ENCODE results near the gene FLNB.
"Not testable (repeated sequence)": the region's sequence is repeated elsewhere in the genome, so short reads cannot be mapped to it uniquely, and the experiment has no call there.

The FLNB gene

DNA sequence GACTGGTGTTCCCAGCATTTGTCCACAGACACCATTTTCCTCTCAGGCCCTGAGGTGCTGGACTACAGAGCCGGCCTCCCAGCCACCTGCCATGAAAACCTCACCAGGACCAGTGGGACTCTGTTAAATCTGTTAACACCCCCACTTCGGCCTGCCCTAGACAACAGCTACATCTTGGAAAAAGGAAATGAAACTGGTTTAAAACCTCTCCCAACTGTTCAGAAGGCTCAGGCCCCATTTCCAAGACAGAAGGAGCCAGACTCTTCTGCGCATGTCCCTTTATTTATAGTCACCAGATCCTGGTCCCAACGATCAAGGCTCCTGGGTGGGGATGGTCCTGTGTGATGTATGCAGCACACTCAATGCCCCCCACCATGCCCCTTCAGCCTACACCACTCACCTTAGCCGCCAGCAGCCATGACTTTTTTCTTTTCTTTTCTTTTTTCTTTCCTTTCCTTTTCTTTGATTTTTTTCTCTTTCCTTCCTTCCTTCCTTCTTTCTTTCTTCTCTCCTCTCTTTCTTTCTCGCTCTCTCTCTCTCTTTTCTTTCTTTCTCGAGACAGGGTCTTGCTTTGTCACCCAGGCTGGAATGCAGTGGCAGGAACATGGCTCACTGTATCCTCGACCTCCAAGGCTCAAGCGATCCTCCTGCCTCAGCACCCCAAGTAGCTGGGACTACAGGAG lies 25.5 kb upstream of the FLNB start:
- H3K27ac Mint-ChIP-seq = peak overlapping the region in 1 of 3 experiments; percentile 59
- H3K27me3 Mint-ChIP-seq (ENCODE audit: low read depth) = no peaks in the 10 kb centered on the region
- H3K9me3 Mint-ChIP-seq = no peaks in the 10 kb centered on the region
- peaks cover 13% of the 10 kb centered on the region for H3K4me1 Mint-ChIP-seq
- TF ChIP-seq, protein P1, sequence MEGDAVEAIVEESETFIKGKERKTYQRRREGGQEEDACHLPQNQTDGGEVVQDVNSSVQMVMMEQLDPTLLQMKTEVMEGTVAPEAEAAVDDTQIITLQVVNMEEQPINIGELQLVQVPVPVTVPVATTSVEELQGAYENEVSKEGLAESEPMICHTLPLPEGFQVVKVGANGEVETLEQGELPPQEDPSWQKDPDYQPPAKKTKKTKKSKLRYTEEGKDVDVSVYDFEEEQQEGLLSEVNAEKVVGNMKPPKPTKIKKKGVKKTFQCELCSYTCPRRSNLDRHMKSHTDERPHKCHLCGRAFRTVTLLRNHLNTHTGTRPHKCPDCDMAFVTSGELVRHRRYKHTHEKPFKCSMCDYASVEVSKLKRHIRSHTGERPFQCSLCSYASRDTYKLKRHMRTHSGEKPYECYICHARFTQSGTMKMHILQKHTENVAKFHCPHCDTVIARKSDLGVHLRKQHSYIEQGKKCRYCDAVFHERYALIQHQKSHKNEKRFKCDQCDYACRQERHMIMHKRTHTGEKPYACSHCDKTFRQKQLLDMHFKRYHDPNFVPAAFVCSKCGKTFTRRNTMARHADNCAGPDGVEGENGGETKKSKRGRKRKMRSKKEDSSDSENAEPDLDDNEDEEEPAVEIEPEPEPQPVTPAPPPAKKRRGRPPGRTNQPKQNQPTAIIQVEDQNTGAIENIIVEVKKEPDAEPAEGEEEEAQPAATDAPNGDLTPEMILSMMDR (IDR thresholded peaks at IDR 0.05; ENCODE audit: unreplicated experiment in 3 of 3) = no peak
- H3K4me3 Mint-ChIP-seq = no peak overlapping the region
- no peaks in the 10 kb centered on the region for H3K36me3 Mint-ChIP-seq (ENCODE audit: low read depth)

GRCh38 chr3:57983734-57984518 lies 24.3 kb upstream of the FLNB start:
- H3K27ac Mint-ChIP-seq = peak overlapping the region in 2 of 3 experiments; percentile 8 to 82

DNA sequence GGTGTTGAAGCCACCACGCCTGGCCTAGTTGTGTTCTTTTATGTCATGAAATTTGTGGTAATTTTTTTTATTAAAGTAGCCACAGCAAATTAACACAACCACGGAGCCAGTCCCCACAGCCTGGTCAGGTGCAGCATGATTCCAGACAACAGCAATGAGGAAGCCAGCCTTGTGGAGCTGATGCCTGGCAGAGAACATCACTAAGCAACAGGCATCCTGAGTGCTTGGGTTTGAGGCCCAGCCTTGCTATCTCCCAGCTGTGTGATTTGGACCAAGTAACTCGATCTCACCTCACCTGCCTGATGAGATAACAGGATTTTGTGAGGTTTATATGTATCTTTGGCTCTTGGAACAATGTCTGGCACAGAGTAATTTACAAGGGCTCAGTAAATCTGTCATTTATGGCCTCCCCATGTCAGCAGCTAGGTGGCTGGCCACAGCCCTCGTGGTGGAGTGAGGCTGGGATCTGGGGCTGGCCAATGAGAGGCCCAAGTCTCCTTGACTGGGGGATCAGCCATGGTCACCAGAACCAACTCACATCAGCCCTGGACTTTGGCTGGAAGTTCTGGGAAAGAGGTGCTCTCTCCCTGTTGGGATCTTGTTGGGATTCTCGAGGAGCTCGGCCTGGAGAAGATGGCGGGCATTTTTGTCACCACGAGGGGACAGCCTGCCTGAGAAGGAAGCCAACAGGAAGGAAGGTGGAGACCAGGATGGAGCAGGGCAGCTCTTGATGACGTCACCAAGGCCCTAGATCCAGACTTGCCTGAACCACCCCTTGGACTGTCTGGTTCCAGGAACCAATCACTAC lies 22.8 kb upstream of the FLNB start:
- H3K27me3 Mint-ChIP-seq (ENCODE audit: low read depth) = peaks cover under 1% of the 10 kb centered on the region
- TF ChIP-seq, protein P1 (IDR thresholded peaks at IDR 0.05; ENCODE audit: unreplicated experiment in 3 of 3) = no peak
- no peaks in the 10 kb centered on the region for H3K36me3 Mint-ChIP-seq (ENCODE audit: low read depth)
- H3K27ac Mint-ChIP-seq = no peak overlapping the region
- no peak overlapping the region for H3K4me3 Mint-ChIP-seq
- H3K4me1 Mint-ChIP-seq = peaks cover 9% of the 10 kb centered on the region
- no peaks in the 10 kb centered on the region for H3K9me3 Mint-ChIP-seq

More at GRCh38 chr3:57983734-57984518, 24.3 kb upstream of the FLNB start:
- TF ChIP-seq, protein P1 (IDR thresholded peaks at IDR 0.05; ENCODE audit: unreplicated experiment in 3 of 3) = no peak
- no peaks in the 10 kb centered on the region for H3K9me3 Mint-ChIP-seq
- H3K36me3 Mint-ChIP-seq (ENCODE audit: low read depth) = no peaks in the 10 kb centered on the region
- no peak overlapping the region for H3K4me3 Mint-ChIP-seq
- no peaks in the 10 kb centered on the region for H3K27me3 Mint-ChIP-seq (ENCODE audit: low read depth)
- peaks cover 9% of the 10 kb centered on the region for H3K4me1 Mint-ChIP-seq

DNA sequence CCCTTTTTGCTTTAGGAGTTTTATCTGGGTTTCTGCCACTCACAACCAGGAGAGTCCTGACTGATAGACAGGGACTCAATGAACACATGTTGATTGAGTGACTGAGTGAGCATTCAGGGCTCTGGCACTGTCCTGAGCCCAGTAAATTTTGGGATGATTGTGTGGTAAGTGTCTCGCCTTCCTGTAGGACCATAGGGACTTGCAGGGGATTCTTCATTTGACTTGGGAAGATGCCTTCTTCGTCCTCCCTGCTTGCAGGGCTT lies 22.3 kb upstream of the FLNB start:
- Mint-ChIP-seq H3K27me3 (ENCODE audit: low read depth) (peaks cover 5% of the 10 kb centered on the region), H3K4me3 (no peak overlapping the region), H3K36me3 (ENCODE audit: low read depth) (no peaks in the 10 kb centered on the region), H3K9me3 (no peaks in the 10 kb centered on the region), H3K27ac (no peak overlapping the region), H3K4me1 (peaks cover 9% of the 10 kb centered on the region)
- TF ChIP-seq, protein P1 (IDR thresholded peaks at IDR 0.05; ENCODE audit: unreplicated experiment in 3 of 3) = no peak

- H3K9me3 Mint-ChIP-seq = no peaks in the 10 kb centered on the region
- H3K27me3 Mint-ChIP-seq (ENCODE audit: low read depth) = peaks cover 5% of the 10 kb centered on the region
- no peak overlapping the region for H3K27ac Mint-ChIP-seq
- H3K4me3 Mint-ChIP-seq = no peak overlapping the region
- TF ChIP-seq, protein P1 (IDR thresholded peaks at IDR 0.05; ENCODE audit: unreplicated experiment in 3 of 3) = no peak
- peaks cover 9% of the 10 kb centered on the region for H3K4me1 Mint-ChIP-seq
- H3K36me3 Mint-ChIP-seq (ENCODE audit: low read depth) = no peaks in the 10 kb centered on the region
Observed at GRCh38 chr3:57986261-57986660, 22.0 kb upstream of the FLNB start.

GRCh38 chr3:57989198-57989597 lies 19.0 kb upstream of the FLNB start:
- peaks cover 11% of the 10 kb centered on the region for H3K4me1 Mint-ChIP-seq
- not testable (repeated sequence) for H3K9me3 Mint-ChIP-seq; H3K36me3 Mint-ChIP-seq (ENCODE audit: low read depth); H3K27me3 Mint-ChIP-seq (ENCODE audit: low read depth); H3K27ac Mint-ChIP-seq; H3K4me3 Mint-ChIP-seq
